ENCODE measurements around the gene PCSK4. TPM values are rescaled to one million over a fixed set of nuclear protein-coding genes. Genes with fewer than 3 reads are reported as not detected.

PCSK4 gene
- polyA plus RNA-seq, 1 of the 3 experiments (the other 2 are of a cell fraction) = 6.6 TPM

DNA sequence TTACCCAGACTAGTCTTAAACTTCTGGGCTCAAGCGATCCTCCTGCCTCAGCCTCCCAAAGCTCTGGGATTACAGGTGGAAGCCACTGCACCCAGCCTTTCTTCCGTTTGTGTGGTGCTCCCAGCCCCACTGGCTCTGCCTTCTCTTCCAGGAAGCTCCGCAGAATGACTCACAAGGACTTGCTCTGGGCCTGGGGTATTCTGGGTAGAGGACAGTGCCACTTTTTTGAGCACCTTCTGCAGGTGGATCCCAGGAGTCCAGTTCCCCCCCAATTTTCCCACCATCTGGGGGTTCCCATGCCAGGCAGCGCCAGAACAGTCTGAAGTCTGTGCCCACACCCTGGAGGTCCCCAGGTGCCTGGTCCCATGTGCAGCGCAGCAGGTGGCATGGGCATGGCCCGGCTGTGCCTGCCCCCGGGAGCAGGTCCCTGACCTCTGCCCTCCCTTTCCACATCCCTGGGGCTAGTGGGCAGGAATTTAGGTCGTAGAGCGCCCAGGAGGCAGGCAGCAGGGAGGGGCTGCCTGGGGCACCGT lies 2.4 kb upstream of the PCSK4 start:
- Histone ChIP-seq H3K4me3 (ENCODE audit: low read depth in 2 of 2, low read length in 1 of 2) (no peak overlapping the region), H3K27ac (ENCODE audit: low read depth in 2 of 2, low read length in 1 of 2) (no peak overlapping the region), H3F3A (replicated peaks; ENCODE audit: insufficient read depth) (no peaks in the 10 kb centered on the region), H3K9me3 (no peaks in the 10 kb centered on the region), H3K36me3 (replicated peaks in 1 of 2; ENCODE audit: control insufficient read depth in 1 of 2, insufficient read depth in 2 of 2, low read length in 1 of 2) (no peaks in the 10 kb centered on the region), H3K79me2 (ENCODE audit: insufficient read depth) (no peaks in the 10 kb centered on the region), H3K27me3 (ENCODE audit: insufficient read depth) (no peaks in the 10 kb centered on the region), H3K4me1 (ENCODE audit: control insufficient read depth in 1 of 2, insufficient read depth in 2 of 2, low read depth in 1 of 2, low read length in 1 of 2) (peaks cover 5 to 18% of the 10 kb centered on the region in 2 experiments; a peak in 2 of 4 replicates), H4K20me1 (ENCODE audit: insufficient read depth) (no peaks in the 10 kb centered on the region), H3K9me2 (no peaks in the 10 kb centered on the region), H3K4me2 (no peak overlapping the region), H3K9ac (no peak overlapping the region), H2AFZ (ENCODE audit: low read depth) (no peak overlapping the region)
- DNase-seq = no peak
- 75% methylated on average over 7 of the region's 10 CpGs for WGBS (ENCODE audit: low lambda C conversion rate)
- ChIA-PET POLR2A (no interaction called here), CTCF (interaction anchor here (1.9 to 3.7 kb wide), 2 partner anchors 11 to 54 kb away, joined by 6 to 23 read pairs; no protein-coding TSS in a partner anchor)
- TF ChIP-seq MXI1 (IDR thresholded peaks at IDR 0.05; ENCODE audit: low read depth, low read length) (no peak), RCOR1 (IDR thresholded peaks at IDR 0.05; ENCODE audit: low read length) (no peak), MEF2A (IDR thresholded peaks at IDR 0.05; ENCODE audit: borderline replicate concordance, low read depth) (no peak), EZH2phosphoT487 (IDR thresholded peaks at IDR 0.05; ENCODE audit: borderline replicate concordance, low read depth) (no peak), SMC3 (IDR thresholded peaks at IDR 0.05; ENCODE audit: low read depth, low read length) (no peak), FOSL2 (IDR thresholded peaks at IDR 0.05; ENCODE audit: borderline replicate concordance, low read depth) (no peak; the same call in 1 of the 2 replicates), TCF12 (IDR thresholded peaks at IDR 0.05) (no peak), JUND (IDR thresholded peaks at IDR 0.05) (no peak), YY1 (IDR thresholded peaks at IDR 0.05; ENCODE audit: low read depth) (no peak)
- TF ChIP-seq, protein P1, sequence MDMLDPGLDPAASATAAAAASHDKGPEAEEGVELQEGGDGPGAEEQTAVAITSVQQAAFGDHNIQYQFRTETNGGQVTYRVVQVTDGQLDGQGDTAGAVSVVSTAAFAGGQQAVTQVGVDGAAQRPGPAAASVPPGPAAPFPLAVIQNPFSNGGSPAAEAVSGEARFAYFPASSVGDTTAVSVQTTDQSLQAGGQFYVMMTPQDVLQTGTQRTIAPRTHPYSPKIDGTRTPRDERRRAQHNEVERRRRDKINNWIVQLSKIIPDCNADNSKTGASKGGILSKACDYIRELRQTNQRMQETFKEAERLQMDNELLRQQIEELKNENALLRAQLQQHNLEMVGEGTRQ (IDR thresholded peaks at IDR 0.05; ENCODE audit: borderline replicate concordance, low read depth, low read length) = no peak
- TF ChIP-seq, protein P2, sequence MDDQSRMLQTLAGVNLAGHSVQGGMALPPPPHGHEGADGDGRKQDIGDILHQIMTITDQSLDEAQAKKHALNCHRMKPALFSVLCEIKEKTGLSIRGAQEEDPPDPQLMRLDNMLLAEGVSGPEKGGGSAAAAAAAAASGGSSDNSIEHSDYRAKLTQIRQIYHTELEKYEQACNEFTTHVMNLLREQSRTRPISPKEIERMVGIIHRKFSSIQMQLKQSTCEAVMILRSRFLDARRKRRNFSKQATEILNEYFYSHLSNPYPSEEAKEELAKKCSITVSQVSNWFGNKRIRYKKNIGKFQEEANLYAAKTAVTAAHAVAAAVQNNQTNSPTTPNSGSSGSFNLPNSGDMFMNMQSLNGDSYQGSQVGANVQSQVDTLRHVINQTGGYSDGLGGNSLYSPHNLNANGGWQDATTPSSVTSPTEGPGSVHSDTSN (IDR thresholded peaks at IDR 0.05) = no peak
- TF ChIP-seq, protein P3, sequence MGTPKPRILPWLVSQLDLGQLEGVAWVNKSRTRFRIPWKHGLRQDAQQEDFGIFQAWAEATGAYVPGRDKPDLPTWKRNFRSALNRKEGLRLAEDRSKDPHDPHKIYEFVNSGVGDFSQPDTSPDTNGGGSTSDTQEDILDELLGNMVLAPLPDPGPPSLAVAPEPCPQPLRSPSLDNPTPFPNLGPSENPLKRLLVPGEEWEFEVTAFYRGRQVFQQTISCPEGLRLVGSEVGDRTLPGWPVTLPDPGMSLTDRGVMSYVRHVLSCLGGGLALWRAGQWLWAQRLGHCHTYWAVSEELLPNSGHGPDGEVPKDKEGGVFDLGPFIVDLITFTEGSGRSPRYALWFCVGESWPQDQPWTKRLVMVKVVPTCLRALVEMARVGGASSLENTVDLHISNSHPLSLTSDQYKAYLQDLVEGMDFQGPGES (IDR thresholded peaks at IDR 0.05; ENCODE audit: low read depth, low read length) = no peak

DNA sequence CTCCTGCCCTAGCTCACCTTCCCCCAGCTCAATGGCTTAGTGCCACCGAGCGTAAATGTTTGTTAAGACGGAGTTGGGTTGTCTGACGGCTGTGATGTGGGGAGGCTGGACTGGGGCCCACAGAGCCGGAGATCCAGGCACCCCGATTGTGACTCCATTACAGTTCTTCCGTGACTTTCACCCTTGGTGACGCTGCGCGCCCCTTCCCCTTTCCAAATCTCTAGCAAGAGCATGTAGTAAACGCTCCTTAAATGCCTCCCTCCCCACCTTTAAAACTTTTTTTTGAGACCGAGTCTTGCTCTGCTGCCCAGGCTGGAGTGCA lies 1.7 kb upstream of the PCSK4 start:
- Histone ChIP-seq H3K79me2 (ENCODE audit: insufficient read depth) (no peaks in the 10 kb centered on the region), H3K9me2 (no peaks in the 10 kb centered on the region), H3K36me3 (replicated peaks in 1 of 2; ENCODE audit: control insufficient read depth in 1 of 2, insufficient read depth in 2 of 2, low read length in 1 of 2) (no peaks in the 10 kb centered on the region), H3K27ac (ENCODE audit: low read depth in 2 of 2, low read length in 1 of 2) (no peak overlapping the region), H4K20me1 (ENCODE audit: insufficient read depth) (no peaks in the 10 kb centered on the region), H3F3A (replicated peaks; ENCODE audit: insufficient read depth) (no peaks in the 10 kb centered on the region), H3K4me3 (ENCODE audit: low read depth in 2 of 2, low read length in 1 of 2) (peak overlapping the region; percentile 62 to 66; a peak in 3 of 4 replicates), H3K4me1 (ENCODE audit: control insufficient read depth in 1 of 2, insufficient read depth in 2 of 2, low read depth in 1 of 2, low read length in 1 of 2) (peaks cover 5 to 18% of the 10 kb centered on the region in 2 experiments; a peak in 2 of 4 replicates), H3K9me3 (no peaks in the 10 kb centered on the region), H3K4me2 (peak overlapping the region; percentile 91), H2AFZ (ENCODE audit: low read depth) (no peak overlapping the region), H3K27me3 (ENCODE audit: insufficient read depth) (no peaks in the 10 kb centered on the region), H3K9ac (no peak overlapping the region)
- ChIA-PET CTCF (interaction anchor here (1.0 to 3.7 kb wide), 4 partner anchors 12 to 211 kb away, joined by 3 to 23 read pairs (median 4); no protein-coding TSS in a partner anchor), POLR2A (interaction anchor here (0.9 to 1.4 kb wide), 2 partner anchors 20 to 36 kb away, joined by 3 to 5 read pairs; no protein-coding TSS in a partner anchor)
- DNase-seq = no peak
- 77% methylated on average over 12 of the region's 12 CpGs for WGBS (ENCODE audit: low lambda C conversion rate)
- TF ChIP-seq RCOR1 (IDR thresholded peaks at IDR 0.05; ENCODE audit: low read length) = no peak
- TF ChIP-seq, protein P1 (IDR thresholded peaks at IDR 0.05; ENCODE audit: borderline replicate concordance, low read depth, low read length) = no peak
- no peak for TF ChIP-seq RXRA (IDR thresholded peaks at IDR 0.05; ENCODE audit: borderline replicate concordance, low read depth)
- no peak for TF ChIP-seq TEAD4 (IDR thresholded peaks at IDR 0.05; ENCODE audit: borderline replicate concordance, insufficient read depth)
- no peak for TF ChIP-seq FOSL2 (IDR thresholded peaks at IDR 0.05; ENCODE audit: borderline replicate concordance, low read depth)
- TF ChIP-seq, protein P4, sequence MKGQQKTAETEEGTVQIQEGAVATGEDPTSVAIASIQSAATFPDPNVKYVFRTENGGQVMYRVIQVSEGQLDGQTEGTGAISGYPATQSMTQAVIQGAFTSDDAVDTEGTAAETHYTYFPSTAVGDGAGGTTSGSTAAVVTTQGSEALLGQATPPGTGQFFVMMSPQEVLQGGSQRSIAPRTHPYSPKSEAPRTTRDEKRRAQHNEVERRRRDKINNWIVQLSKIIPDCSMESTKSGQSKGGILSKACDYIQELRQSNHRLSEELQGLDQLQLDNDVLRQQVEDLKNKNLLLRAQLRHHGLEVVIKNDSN (IDR thresholded peaks at IDR 0.05; ENCODE audit: borderline replicate concordance, low read depth) = no peak
- no peak for TF ChIP-seq EP300 (IDR thresholded peaks at IDR 0.05; ENCODE audit: borderline replicate concordance in 1 of 2, low read depth in 1 of 2, low read length in 1 of 2)
- TF ChIP-seq TAF1 (IDR thresholded peaks at IDR 0.05; ENCODE audit: borderline replicate concordance, low read depth, low read length) = no peak
- TF ChIP-seq ELF1 (IDR thresholded peaks at IDR 0.05) = no peak
- no peak for TF ChIP-seq YY1 (IDR thresholded peaks at IDR 0.05; ENCODE audit: low read depth)
- TF ChIP-seq NFIC (IDR thresholded peaks at IDR 0.05; ENCODE audit: borderline replicate concordance) = no peak
- TF ChIP-seq SIN3A (IDR thresholded peaks at IDR 0.05; ENCODE audit: borderline replicate concordance, low read depth, low read length) = no peak
- TF ChIP-seq, protein P5, sequence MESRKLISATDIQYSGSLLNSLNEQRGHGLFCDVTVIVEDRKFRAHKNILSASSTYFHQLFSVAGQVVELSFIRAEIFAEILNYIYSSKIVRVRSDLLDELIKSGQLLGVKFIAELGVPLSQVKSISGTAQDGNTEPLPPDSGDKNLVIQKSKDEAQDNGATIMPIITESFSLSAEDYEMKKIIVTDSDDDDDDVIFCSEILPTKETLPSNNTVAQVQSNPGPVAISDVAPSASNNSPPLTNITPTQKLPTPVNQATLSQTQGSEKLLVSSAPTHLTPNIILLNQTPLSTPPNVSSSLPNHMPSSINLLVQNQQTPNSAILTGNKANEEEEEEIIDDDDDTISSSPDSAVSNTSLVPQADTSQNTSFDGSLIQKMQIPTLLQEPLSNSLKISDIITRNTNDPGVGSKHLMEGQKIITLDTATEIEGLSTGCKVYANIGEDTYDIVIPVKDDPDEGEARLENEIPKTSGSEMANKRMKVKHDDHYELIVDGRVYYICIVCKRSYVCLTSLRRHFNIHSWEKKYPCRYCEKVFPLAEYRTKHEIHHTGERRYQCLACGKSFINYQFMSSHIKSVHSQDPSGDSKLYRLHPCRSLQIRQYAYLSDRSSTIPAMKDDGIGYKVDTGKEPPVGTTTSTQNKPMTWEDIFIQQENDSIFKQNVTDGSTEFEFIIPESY (IDR thresholded peaks at IDR 0.05; ENCODE audit: borderline replicate concordance, low read depth) = no peak

Measured in SK-N-SH (cell line).